BLaER1 (cell line): ENCODE measurements around the gene RNASE7.

ENCODE experiments used
- H3K27ac ChIP-seq: shearing (Covaris generic); formaldehyde crosslinking; 2 replicates; pipeline ENCODE4 v1.8.1; 2022
- H3K27me3 ChIP-seq: shearing (Covaris generic); formaldehyde crosslinking; 2 replicates; pipeline ENCODE4 v1.8.1; 2022
- H3K36me3 ChIP-seq: shearing (Covaris generic); formaldehyde crosslinking; 2 replicates; pipeline ENCODE4 v1.8.1; 2022
- H3K4me1 ChIP-seq: shearing (Covaris generic); formaldehyde crosslinking; 2 replicates; pipeline ENCODE4 v1.8.1; 2022
- H3K4me2 ChIP-seq: shearing (Covaris generic); formaldehyde crosslinking; 2 replicates; pipeline ENCODE4 v1.8.1; 2022
- H3K4me3 ChIP-seq: shearing (Covaris generic); formaldehyde crosslinking; 2 replicates; pipeline ENCODE4 v1.8.1; 2022
- H3K9ac ChIP-seq: shearing (Covaris generic); formaldehyde crosslinking; 2 replicates; pipeline ENCODE4 v1.8.1; 2022
- H3K9me3 ChIP-seq: shearing (Covaris generic); formaldehyde crosslinking; 2 replicates; pipeline ENCODE4 v1.8.1; 2022
- H4K20me1 ChIP-seq: shearing (Covaris generic); formaldehyde crosslinking; 2 replicates; pipeline ENCODE4 v1.8.1; 2022
- Cebpa-rat ChIP-seq: shearing (Covaris generic); IDR thresholded peaks from 2 replicates; pipeline ENCODE4 v1.8.1; 2022

RNASE7 gene

DNA sequence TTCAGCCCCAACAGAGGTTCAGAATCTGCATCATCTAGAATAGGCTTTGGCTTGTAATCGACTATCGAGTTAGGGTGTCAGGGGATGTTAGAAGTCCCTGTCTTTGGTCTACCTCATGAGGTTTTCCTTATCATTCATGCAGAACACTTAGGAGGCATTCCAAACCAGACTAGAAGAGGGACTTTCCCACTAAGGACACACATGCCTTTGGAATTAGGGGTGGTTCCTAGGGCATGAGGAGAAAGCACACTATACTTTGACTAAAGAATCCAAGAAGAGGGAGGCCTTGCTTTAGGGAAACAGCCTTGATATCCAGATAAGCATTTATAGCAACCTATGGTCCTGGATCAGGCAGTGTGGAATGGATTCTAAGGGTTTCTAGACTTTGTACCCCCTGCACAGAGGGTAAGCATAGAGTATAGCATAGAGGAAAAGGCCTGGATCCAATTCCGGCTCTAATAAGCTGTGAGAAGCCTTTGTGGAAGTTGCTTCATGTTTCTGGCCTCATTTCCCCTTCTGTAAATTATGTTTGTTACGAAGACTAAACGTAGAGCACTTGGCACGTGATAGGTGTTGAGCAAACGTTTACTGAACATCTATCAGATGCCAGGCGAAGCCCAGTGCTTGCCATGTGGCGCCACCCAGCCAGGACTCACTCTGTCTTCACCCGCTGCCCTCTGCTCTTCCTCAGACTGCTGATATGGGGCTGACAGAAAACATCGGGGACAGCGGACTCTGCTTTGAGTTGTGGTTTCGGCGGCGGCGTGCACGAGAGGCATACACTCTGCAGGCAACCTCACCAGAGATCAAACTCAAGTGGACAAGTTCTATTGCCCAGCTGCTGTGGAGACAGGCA, 43.1 kb downstream of the RNASE7 start:
- Histone ChIP-seq H3K9me3 (no peaks in the 10 kb centered on the region), H3K27ac (no peak overlapping the region; the same call in 1 of the 2 replicates), H3K4me2 (no peak overlapping the region), H3K9ac (no peak overlapping the region), H3K4me1 (peaks cover 33% of the 10 kb centered on the region), H3K27me3 (no peaks in the 10 kb centered on the region), H3K36me3 (peaks cover 83% of the 10 kb centered on the region), H3K4me3 (no peak overlapping the region), H4K20me1 (peaks cover 33% of the 10 kb centered on the region)
- TF ChIP-seq Cebpa-rat = no peak

- H3K9me3 ChIP-seq = no peaks in the 10 kb centered on the region
- no peak for TF ChIP-seq Cebpa-rat
- H3K9ac ChIP-seq = no peak overlapping the region
- peak overlapping the region; percentile 50 for H3K4me2 ChIP-seq
- no peaks in the 10 kb centered on the region for H3K27me3 ChIP-seq
- peaks cover 85% of the 10 kb centered on the region for H3K36me3 ChIP-seq
- no peak overlapping the region for H3K27ac ChIP-seq
- H4K20me1 ChIP-seq = peaks cover 49% of the 10 kb centered on the region
- peaks cover 44% of the 10 kb centered on the region for H3K4me1 ChIP-seq
- H3K4me3 ChIP-seq = no peak overlapping the region
These were observed 44.7 kb downstream of the RNASE7 start for GRCh38 chr14:21086908-21087293.

DNA sequence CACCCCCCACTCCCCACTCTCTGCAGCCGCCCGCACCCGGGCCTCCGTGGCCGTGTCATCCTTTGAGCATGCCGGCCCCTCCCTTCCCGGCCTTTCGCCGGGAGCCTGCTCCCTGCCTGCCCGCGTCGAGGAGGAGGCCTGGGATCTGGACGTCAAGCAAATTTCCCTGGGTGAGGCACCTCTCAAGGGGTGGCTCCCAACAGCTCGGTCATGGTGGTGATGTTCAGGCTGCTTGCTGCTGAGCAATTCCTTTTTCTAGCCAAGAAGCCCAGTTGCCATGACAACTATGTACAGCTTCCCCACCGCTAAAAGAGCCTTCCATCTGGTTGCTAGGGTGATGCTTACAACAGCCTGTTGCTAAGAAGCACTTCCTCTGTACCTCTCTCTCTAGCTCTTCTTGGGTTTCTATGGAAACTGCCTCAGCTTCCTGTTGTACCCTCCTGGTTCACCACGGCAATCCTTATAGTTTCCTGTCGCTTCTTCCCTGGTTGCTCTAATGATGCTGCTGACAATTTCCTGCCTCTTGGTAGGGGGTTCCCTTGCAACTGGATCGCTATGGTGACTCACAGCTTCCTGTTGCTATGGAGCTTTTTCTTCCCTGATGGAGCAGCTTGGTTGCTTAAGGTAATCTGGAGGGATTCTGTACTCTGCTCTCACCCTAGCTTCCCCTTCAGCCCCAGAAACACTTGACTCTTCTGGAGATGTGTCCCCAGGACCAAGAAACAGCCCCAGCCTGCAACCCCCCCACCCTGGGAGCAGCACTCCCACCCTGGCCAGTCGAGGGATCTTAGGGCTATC, 45.3 kb downstream of the RNASE7 start:
- Histone ChIP-seq H3K4me2 (peak overlapping the region; percentile 50), H3K27ac (no peak overlapping the region), H3K9ac (no peak overlapping the region), H3K4me3 (no peak overlapping the region), H3K4me1 (peaks cover 50% of the 10 kb centered on the region), H3K9me3 (no peaks in the 10 kb centered on the region), H3K27me3 (no peaks in the 10 kb centered on the region), H3K36me3 (peaks cover 83% of the 10 kb centered on the region), H4K20me1 (peaks cover 53% of the 10 kb centered on the region)
- no peak for TF ChIP-seq Cebpa-rat

DNA sequence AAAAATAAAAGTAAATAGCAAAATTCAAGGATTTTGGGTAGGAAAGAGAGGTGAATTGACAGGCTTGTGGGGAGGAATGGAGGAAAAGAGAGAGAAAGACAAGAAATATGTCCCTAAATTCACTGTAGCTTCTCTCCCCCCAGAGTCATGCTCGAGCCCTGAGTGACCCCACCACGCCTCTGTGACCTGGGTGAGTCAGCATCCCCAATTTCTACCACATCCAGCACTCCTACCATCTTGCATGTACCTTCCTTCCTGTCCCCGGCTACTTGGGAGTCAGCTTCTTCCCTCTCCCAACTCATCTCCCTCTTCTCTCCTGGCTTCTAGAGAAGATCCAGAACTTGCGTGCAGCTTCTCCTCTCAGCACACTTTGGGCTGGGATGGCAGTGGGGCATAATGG, 46.5 kb downstream of the RNASE7 start:
- Histone ChIP-seq H3K4me2 (peak overlapping the region; percentile 50; the same call in 1 of the 2 replicates), H3K4me1 (peaks cover 62% of the 10 kb centered on the region), H3K9me3 (no peaks in the 10 kb centered on the region), H3K4me3 (no peak overlapping the region), H3K9ac (no peak overlapping the region), H4K20me1 (peaks cover 64% of the 10 kb centered on the region), H3K36me3 (peaks cover 84% of the 10 kb centered on the region), H3K27me3 (no peaks in the 10 kb centered on the region), H3K27ac (no peak overlapping the region)
- TF ChIP-seq Cebpa-rat = no peak

- TF ChIP-seq Cebpa-rat = no peak
- Histone ChIP-seq H3K4me2 (no peak overlapping the region), H3K36me3 (peaks cover 79% of the 10 kb centered on the region), H3K4me3 (no peak overlapping the region), H3K9ac (no peak overlapping the region), H3K27me3 (no peaks in the 10 kb centered on the region), H3K9me3 (no peaks in the 10 kb centered on the region), H4K20me1 (peaks cover 70% of the 10 kb centered on the region), H3K4me1 (peaks cover 68% of the 10 kb centered on the region), H3K27ac (no peak overlapping the region)
These were observed 47.1 kb downstream of the RNASE7 start for GRCh38 chr14:21089271-21089670.

DNA sequence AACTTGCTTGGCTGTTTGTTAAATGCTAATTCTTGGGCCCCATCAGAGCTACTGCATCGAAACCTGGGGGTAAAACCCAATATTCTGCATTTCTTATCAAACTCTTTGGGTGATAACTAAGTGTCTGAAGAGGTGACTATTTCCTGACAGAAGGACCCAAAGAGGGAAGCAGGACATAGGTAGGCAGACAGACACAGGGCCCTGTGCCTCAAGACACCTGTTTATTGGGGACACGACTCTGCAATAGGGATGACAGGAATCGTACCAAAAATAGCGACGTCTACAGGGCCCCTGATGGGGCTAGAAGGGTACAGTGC, 47.7 kb downstream of the RNASE7 start:
- TF ChIP-seq Cebpa-rat = no peak
- Histone ChIP-seq H3K4me2 (no peak overlapping the region), H3K27ac (no peak overlapping the region), H3K27me3 (no peaks in the 10 kb centered on the region), H3K4me3 (no peak overlapping the region), H3K9me3 (no peaks in the 10 kb centered on the region), H3K36me3 (peaks cover 73% of the 10 kb centered on the region), H3K4me1 (peaks cover 73% of the 10 kb centered on the region), H4K20me1 (peaks cover 75% of the 10 kb centered on the region), H3K9ac (no peak overlapping the region)

GRCh38 chr14:21090194-21090939, 48.2 kb downstream of the RNASE7 start:
- TF ChIP-seq Cebpa-rat = no peak
- peaks cover 77% of the 10 kb centered on the region for H3K4me1 ChIP-seq
- H3K27me3 ChIP-seq = no peaks in the 10 kb centered on the region
- H3K4me3 ChIP-seq = no peak overlapping the region
- H3K27ac ChIP-seq = no peak overlapping the region
- H3K9me3 ChIP-seq = no peaks in the 10 kb centered on the region
- H4K20me1 ChIP-seq = peaks cover 80% of the 10 kb centered on the region
- no peak overlapping the region for H3K4me2 ChIP-seq
- H3K9ac ChIP-seq = no peak overlapping the region
- H3K36me3 ChIP-seq = peaks cover 68% of the 10 kb centered on the region

GRCh38 chr14:21090940-21091663, 48.9 kb downstream of the RNASE7 start:
- Histone ChIP-seq H3K9me3 (no peaks in the 10 kb centered on the region), H3K36me3 (peaks cover 60% of the 10 kb centered on the region), H4K20me1 (peaks cover 85% of the 10 kb centered on the region), H3K9ac (no peak overlapping the region; the same call in 1 of the 2 replicates), H3K4me2 (peak overlapping the region; percentile 82; the same call in 1 of the 2 replicates), H3K4me1 (peaks cover 76% of the 10 kb centered on the region), H3K27ac (peak overlapping the region; percentile 76; the same call in 1 of the 2 replicates), H3K27me3 (no peaks in the 10 kb centered on the region), H3K4me3 (no peak overlapping the region)
- no peak for TF ChIP-seq Cebpa-rat

GRCh38 chr14:21091821-21092272, 49.7 kb downstream of the RNASE7 start:
- Histone ChIP-seq H3K4me3 (peak overlapping the region; percentile 42; the same call in 1 of the 2 replicates), H3K27ac (peak overlapping the region; percentile 76), H4K20me1 (peaks cover 89% of the 10 kb centered on the region), H3K27me3 (no peaks in the 10 kb centered on the region), H3K9ac (peak overlapping the region; percentile 71), H3K4me1 (peaks cover 79% of the 10 kb centered on the region), H3K9me3 (no peaks in the 10 kb centered on the region), H3K4me2 (peak overlapping the region; percentile 82), H3K36me3 (peaks cover 57% of the 10 kb centered on the region)
- TF ChIP-seq Cebpa-rat = no peak
